ENCODE measurements around the gene CCL1. TPM values are rescaled to one million over a fixed set of nuclear protein-coding genes. Genes with fewer than 3 reads are reported as not detected.
A peak's percentile ranks its signal among the peaks of the same experiment; 100 is the strongest.

The CCL1 gene
- total and polyA plus RNA-seq, 3 experiments from 2014 or later: 52.8 to 55.3 TPM; not detected in 1

- Mint-ChIP-seq H3K4me3 (no peak overlapping the region), H3K27ac (no peak overlapping the region), H3K36me3 (no peaks in the 10 kb centered on the region), H3K9me3 (no peaks in the 10 kb centered on the region), H3K27me3 (peaks cover 4 to 20% of the 10 kb centered on the region in 2 donors), H3K4me1 (peaks cover 5 to 7% (median 6%) of the 10 kb centered on the region in 3 donors)
- Histone ChIP-seq H3K27ac (ENCODE audit: low read depth, low read length) (no peak overlapping the region), H3K27me3 (ENCODE audit: insufficient read depth, low read length, poor library complexity, severe bottlenecking) (no peaks in the 10 kb centered on the region), H3K36me3 (ENCODE audit: insufficient read depth, low read length) (no peaks in the 10 kb centered on the region), H3K4me1 (ENCODE audit: insufficient read depth, low read length) (no peaks in the 10 kb centered on the region), H3K4me3 (ENCODE audit: low read length) (no peak overlapping the region), H3K9me3 (ENCODE audit: low read length) (no peaks in the 10 kb centered on the region)
- ChIA-PET POLR2A (no interaction called here), CTCF (no interaction called here)
- no peak for DNase-seq
Observed at GRCh38 chr17:34368946-34369500, 6.0 kb upstream of the CCL1 start.

- Mint-ChIP-seq H3K27ac (no peak overlapping the region), H3K4me1 (peaks cover 5 to 7% (median 6%) of the 10 kb centered on the region in 3 donors), H3K9me3 (no peaks in the 10 kb centered on the region), H3K36me3 (no peaks in the 10 kb centered on the region), H3K4me3 (no peak overlapping the region), H3K27me3 (peaks cover 4 to 25% of the 10 kb centered on the region in 2 donors)
- CTCF ChIA-PET: no interaction called here
- Histone ChIP-seq H3K36me3 (ENCODE audit: insufficient read depth, low read length) (no peaks in the 10 kb centered on the region), H3K9me3 (ENCODE audit: low read length) (no peaks in the 10 kb centered on the region), H3K27ac (ENCODE audit: low read depth, low read length) (no peak overlapping the region), H3K4me1 (ENCODE audit: insufficient read depth, low read length) (no peaks in the 10 kb centered on the region), H3K4me3 (ENCODE audit: low read length) (no peak overlapping the region), H3K27me3 (ENCODE audit: insufficient read depth, low read length, poor library complexity, severe bottlenecking) (no peaks in the 10 kb centered on the region)
- DNase-seq: no peak
- POLR2A ChIA-PET: no interaction called here
Observed at GRCh38 chr17:34368196-34368945, 5.3 kb upstream of the CCL1 start.

- H3K4me1 ChIP-seq (ENCODE audit: insufficient read depth, low read length): no peaks in the 10 kb centered on the region
- H3K4me3 Mint-ChIP-seq: no peak overlapping the region
- peaks cover 5 to 7% (median 6%) of the 10 kb centered on the region in 3 donors for H3K4me1 Mint-ChIP-seq
- no peak overlapping the region for H3K27ac ChIP-seq (ENCODE audit: low read depth, low read length)
- peaks cover 6 to 31% of the 10 kb centered on the region in 2 donors for H3K27me3 Mint-ChIP-seq
- H3K9me3 Mint-ChIP-seq: no peaks in the 10 kb centered on the region
- no peaks in the 10 kb centered on the region for H3K36me3 Mint-ChIP-seq
- DNase-seq: no peak
- H3K36me3 ChIP-seq (ENCODE audit: insufficient read depth, low read length): no peaks in the 10 kb centered on the region
- ChIA-PET POLR2A (no interaction called here), CTCF (no interaction called here)
- H3K4me3 ChIP-seq (ENCODE audit: low read length): no peak overlapping the region
- H3K27me3 ChIP-seq (ENCODE audit: insufficient read depth, low read length, poor library complexity, severe bottlenecking): no peaks in the 10 kb centered on the region
- no peaks in the 10 kb centered on the region for H3K9me3 ChIP-seq (ENCODE audit: low read length)
- no peak overlapping the region for H3K27ac Mint-ChIP-seq
Observed at GRCh38 chr17:34367486-34368195, 4.6 kb upstream of the CCL1 start.

- no peak for DNase-seq
- POLR2A ChIA-PET: no interaction called here
- Mint-ChIP-seq H3K27ac (no peak overlapping the region), H3K36me3 (no peaks in the 10 kb centered on the region), H3K4me1 (peaks cover 5 to 7% (median 6%) of the 10 kb centered on the region in 3 donors), H3K27me3 (peaks cover 6 to 37% of the 10 kb centered on the region in 2 donors), H3K4me3 (no peak overlapping the region), H3K9me3 (no peaks in the 10 kb centered on the region)
- H3K27me3 ChIP-seq (ENCODE audit: insufficient read depth, low read length, poor library complexity, severe bottlenecking): no peaks in the 10 kb centered on the region
- H3K4me3 ChIP-seq (ENCODE audit: low read length): no peak overlapping the region
- H3K36me3 ChIP-seq (ENCODE audit: insufficient read depth, low read length): no peaks in the 10 kb centered on the region
- CTCF ChIA-PET: no interaction called here
- no peak overlapping the region for H3K27ac ChIP-seq (ENCODE audit: low read depth, low read length)
- no peaks in the 10 kb centered on the region for H3K9me3 ChIP-seq (ENCODE audit: low read length)
- no peaks in the 10 kb centered on the region for H3K4me1 ChIP-seq (ENCODE audit: insufficient read depth, low read length)
Observed at GRCh38 chr17:34366529-34367107, 3.6 kb upstream of the CCL1 start.

GRCh38 chr17:34366010-34366409 lies 3.0 kb upstream of the CCL1 start:
- no peak overlapping the region for H3K4me3 ChIP-seq (ENCODE audit: low read length)
- Mint-ChIP-seq H3K36me3 (no peaks in the 10 kb centered on the region), H3K27ac (no peak overlapping the region), H3K9me3 (no peaks in the 10 kb centered on the region), H3K27me3 (peaks cover 6 to 41% of the 10 kb centered on the region in 2 donors), H3K4me3 (no peak overlapping the region), H3K4me1 (peaks cover 5 to 7% (median 6%) of the 10 kb centered on the region in 3 donors)
- POLR2A ChIA-PET: no interaction called here
- CTCF ChIA-PET: no interaction called here
- H3K4me1 ChIP-seq (ENCODE audit: insufficient read depth, low read length): no peaks in the 10 kb centered on the region
- no peaks in the 10 kb centered on the region for H3K36me3 ChIP-seq (ENCODE audit: insufficient read depth, low read length)
- no peak for DNase-seq
- H3K27ac ChIP-seq (ENCODE audit: low read depth, low read length): no peak overlapping the region
- no peaks in the 10 kb centered on the region for H3K9me3 ChIP-seq (ENCODE audit: low read length)
- H3K27me3 ChIP-seq (ENCODE audit: insufficient read depth, low read length, poor library complexity, severe bottlenecking): no peaks in the 10 kb centered on the region

GRCh38 chr17:34365340-34365739 lies 2.3 kb upstream of the CCL1 start:
- H3K36me3 ChIP-seq (ENCODE audit: insufficient read depth, low read length): no peaks in the 10 kb centered on the region
- Mint-ChIP-seq H3K27me3 (peaks cover 6 to 43% of the 10 kb centered on the region in 2 donors), H3K4me1 (peaks cover 5 to 7% (median 6%) of the 10 kb centered on the region in 3 donors), H3K4me3 (no peak overlapping the region), H3K9me3 (no peaks in the 10 kb centered on the region), H3K36me3 (no peaks in the 10 kb centered on the region), H3K27ac (no peak overlapping the region)
- H3K27ac ChIP-seq (ENCODE audit: low read depth, low read length): no peak overlapping the region
- no peaks in the 10 kb centered on the region for H3K4me1 ChIP-seq (ENCODE audit: insufficient read depth, low read length)
- ChIA-PET POLR2A (no interaction called here), CTCF (no interaction called here)
- no peak overlapping the region for H3K4me3 ChIP-seq (ENCODE audit: low read length)
- H3K27me3 ChIP-seq (ENCODE audit: insufficient read depth, low read length, poor library complexity, severe bottlenecking): no peaks in the 10 kb centered on the region
- no peak for DNase-seq
- H3K9me3 ChIP-seq (ENCODE audit: low read length): no peaks in the 10 kb centered on the region

- H3K27ac ChIP-seq (ENCODE audit: low read depth, low read length): no peak overlapping the region
- no peak overlapping the region for H3K4me3 Mint-ChIP-seq
- H3K36me3 ChIP-seq (ENCODE audit: insufficient read depth, low read length): no peaks in the 10 kb centered on the region
- H3K27me3 ChIP-seq (ENCODE audit: insufficient read depth, low read length, poor library complexity, severe bottlenecking): no peaks in the 10 kb centered on the region
- ChIA-PET POLR2A (no interaction called here), CTCF (no interaction called here)
- H3K9me3 Mint-ChIP-seq: no peaks in the 10 kb centered on the region
- H3K4me1 Mint-ChIP-seq: peaks cover 5 to 7% (median 6%) of the 10 kb centered on the region in 3 donors
- no peak overlapping the region for H3K27ac Mint-ChIP-seq
- H3K9me3 ChIP-seq (ENCODE audit: low read length): no peaks in the 10 kb centered on the region
- peaks cover 6 to 44% of the 10 kb centered on the region in 2 donors for H3K27me3 Mint-ChIP-seq
- H3K36me3 Mint-ChIP-seq: no peaks in the 10 kb centered on the region
- no peak overlapping the region for H3K4me3 ChIP-seq (ENCODE audit: low read length)
- H3K4me1 ChIP-seq (ENCODE audit: insufficient read depth, low read length): no peaks in the 10 kb centered on the region
- DNase-seq: no peak
Observed at GRCh38 chr17:34364751-34365150, 1.7 kb upstream of the CCL1 start.

- H3K27ac ChIP-seq (ENCODE audit: low read depth, low read length): no peak overlapping the region
- no peak overlapping the region for H3K4me3 Mint-ChIP-seq
Observed at GRCh38 chr17:34361478-34362061, 1.5 kb downstream of the CCL1 start.

More at GRCh38 chr17:34361478-34362061, 1.5 kb downstream of the CCL1 start:
- peaks cover 5 to 7% (median 6%) of the 10 kb centered on the region in 3 donors for H3K4me1 Mint-ChIP-seq
- no peak overlapping the region for H3K27ac Mint-ChIP-seq
- H3K27me3 Mint-ChIP-seq: peaks cover 8 to 58% of the 10 kb centered on the region in 2 donors
- POLR2A ChIA-PET: no interaction called here
- Histone ChIP-seq H3K36me3 (ENCODE audit: insufficient read depth, low read length) (no peaks in the 10 kb centered on the region), H3K9me3 (ENCODE audit: low read length) (no peaks in the 10 kb centered on the region), H3K4me3 (ENCODE audit: low read length) (no peak overlapping the region), H3K4me1 (ENCODE audit: insufficient read depth, low read length) (no peaks in the 10 kb centered on the region), H3K27me3 (ENCODE audit: insufficient read depth, low read length, poor library complexity, severe bottlenecking) (no peaks in the 10 kb centered on the region)
- peak; percentile 7 to 59 (median 26) for DNase-seq
- no peaks in the 10 kb centered on the region for H3K9me3 Mint-ChIP-seq
- CTCF ChIA-PET: interaction anchor here (0.8 to 1.7 kb wide), 5 partner anchors 9 to 161 kb away, joined by 3 to 9 read pairs (median 3); no protein-coding TSS in a partner anchor
- no peaks in the 10 kb centered on the region for H3K36me3 Mint-ChIP-seq

Data from CD8-positive, alpha-beta memory T cell (primary cell).